Measurements from ENCODE around the gene RBM4.

RBM4 gene

GRCh38 chr11:66665369-66665768 is 26.9 kb downstream of the RBM4 start:
- H4K20me1 ChIP-seq (ENCODE audit: insufficient read depth, low read length), result peaks cover 33% of the 10 kb centered on the region
- H3K9me3 ChIP-seq (ENCODE audit: insufficient read depth, low read length, severe bottlenecking), result no peaks in the 10 kb centered on the region
- peaks cover 87% of the 10 kb centered on the region for H3K79me2 ChIP-seq (ENCODE audit: insufficient read depth, low read length)
- no peak overlapping the region for H3K9ac ChIP-seq (ENCODE audit: low read depth, low read length)
- DNase-seq, result no peak
- no peak overlapping the region for H3K4me2 ChIP-seq (ENCODE audit: insufficient read depth, low read length)
- H3K36me3 ChIP-seq (ENCODE audit: insufficient read depth, low read length), result peaks cover 89% of the 10 kb centered on the region
- H3K4me3 ChIP-seq (ENCODE audit: low read depth in 1 of 2, low read length in 2 of 2), result no peak overlapping the region
- ATAC-seq (ENCODE audit: insufficient read depth, low read depth), result no peak
- H3K27me3 ChIP-seq (ENCODE audit: insufficient read depth, low read length, poor library complexity), result no peaks in the 10 kb centered on the region
- no peaks in the 10 kb centered on the region for H3K4me1 ChIP-seq (ENCODE audit: insufficient read depth, low read length)
- H3K27ac ChIP-seq (ENCODE audit: low read length), result no peak overlapping the region
- TF ChIP-seq, protein P1, sequence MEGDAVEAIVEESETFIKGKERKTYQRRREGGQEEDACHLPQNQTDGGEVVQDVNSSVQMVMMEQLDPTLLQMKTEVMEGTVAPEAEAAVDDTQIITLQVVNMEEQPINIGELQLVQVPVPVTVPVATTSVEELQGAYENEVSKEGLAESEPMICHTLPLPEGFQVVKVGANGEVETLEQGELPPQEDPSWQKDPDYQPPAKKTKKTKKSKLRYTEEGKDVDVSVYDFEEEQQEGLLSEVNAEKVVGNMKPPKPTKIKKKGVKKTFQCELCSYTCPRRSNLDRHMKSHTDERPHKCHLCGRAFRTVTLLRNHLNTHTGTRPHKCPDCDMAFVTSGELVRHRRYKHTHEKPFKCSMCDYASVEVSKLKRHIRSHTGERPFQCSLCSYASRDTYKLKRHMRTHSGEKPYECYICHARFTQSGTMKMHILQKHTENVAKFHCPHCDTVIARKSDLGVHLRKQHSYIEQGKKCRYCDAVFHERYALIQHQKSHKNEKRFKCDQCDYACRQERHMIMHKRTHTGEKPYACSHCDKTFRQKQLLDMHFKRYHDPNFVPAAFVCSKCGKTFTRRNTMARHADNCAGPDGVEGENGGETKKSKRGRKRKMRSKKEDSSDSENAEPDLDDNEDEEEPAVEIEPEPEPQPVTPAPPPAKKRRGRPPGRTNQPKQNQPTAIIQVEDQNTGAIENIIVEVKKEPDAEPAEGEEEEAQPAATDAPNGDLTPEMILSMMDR (IDR thresholded peaks at IDR 0.05; ENCODE audit: borderline replicate concordance, extremely low read depth, low read length, poor library complexity, severe bottlenecking), result no peak
- TF ChIP-seq EZH2 (IDR thresholded peaks at IDR 0.05; ENCODE audit: borderline replicate concordance, low read depth, low read length, severe bottlenecking), result no peak
- no peak overlapping the region for H2AFZ ChIP-seq (ENCODE audit: low read depth, low read length)

DNA sequence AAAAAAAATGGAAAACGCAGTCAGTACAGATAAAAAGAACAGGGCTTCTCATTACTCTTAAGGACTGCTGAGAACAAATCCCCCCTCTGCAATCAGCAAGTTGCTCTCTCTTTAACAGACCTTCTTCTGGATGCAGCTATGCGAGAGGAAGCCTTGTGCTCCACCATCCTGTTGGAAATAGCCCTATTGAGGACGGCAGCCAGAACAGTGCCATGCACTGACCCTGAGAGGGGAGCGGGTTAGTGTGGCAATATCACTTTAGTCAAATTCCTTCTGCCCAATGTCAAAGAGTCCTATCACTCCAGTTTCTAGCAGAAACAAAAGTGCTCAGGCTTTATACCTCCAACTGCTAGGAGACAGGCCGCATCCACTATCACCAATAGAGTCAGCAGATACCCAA is 32.3 kb downstream of the RBM4 start:
- Histone ChIP-seq H3K4me3 (ENCODE audit: low read depth in 1 of 2, low read length in 2 of 2) (no peak overlapping the region), H3K27me3 (ENCODE audit: insufficient read depth, low read length, poor library complexity) (no peaks in the 10 kb centered on the region), H3K4me1 (ENCODE audit: insufficient read depth, low read length) (peaks cover 22% of the 10 kb centered on the region), H3K79me2 (ENCODE audit: insufficient read depth, low read length) (peaks cover 94% of the 10 kb centered on the region), H3K27ac (ENCODE audit: low read length) (no peak overlapping the region), H4K20me1 (ENCODE audit: insufficient read depth, low read length) (peaks cover 33% of the 10 kb centered on the region), H3K36me3 (ENCODE audit: insufficient read depth, low read length) (peaks cover 58% of the 10 kb centered on the region), H3K4me2 (ENCODE audit: insufficient read depth, low read length) (no peak overlapping the region), H3K9me3 (ENCODE audit: insufficient read depth, low read length, severe bottlenecking) (no peaks in the 10 kb centered on the region), H3K9ac (ENCODE audit: low read depth, low read length) (no peak overlapping the region), H2AFZ (ENCODE audit: low read depth, low read length) (no peak overlapping the region)
- TF ChIP-seq, protein P1 (IDR thresholded peaks at IDR 0.05; ENCODE audit: borderline replicate concordance, extremely low read depth, low read length, poor library complexity, severe bottlenecking), result no peak
- TF ChIP-seq EZH2 (IDR thresholded peaks at IDR 0.05; ENCODE audit: borderline replicate concordance, low read depth, low read length, severe bottlenecking), result no peak
- ATAC-seq (ENCODE audit: insufficient read depth, low read depth), result no peak
- DNase-seq, result no peak

DNA sequence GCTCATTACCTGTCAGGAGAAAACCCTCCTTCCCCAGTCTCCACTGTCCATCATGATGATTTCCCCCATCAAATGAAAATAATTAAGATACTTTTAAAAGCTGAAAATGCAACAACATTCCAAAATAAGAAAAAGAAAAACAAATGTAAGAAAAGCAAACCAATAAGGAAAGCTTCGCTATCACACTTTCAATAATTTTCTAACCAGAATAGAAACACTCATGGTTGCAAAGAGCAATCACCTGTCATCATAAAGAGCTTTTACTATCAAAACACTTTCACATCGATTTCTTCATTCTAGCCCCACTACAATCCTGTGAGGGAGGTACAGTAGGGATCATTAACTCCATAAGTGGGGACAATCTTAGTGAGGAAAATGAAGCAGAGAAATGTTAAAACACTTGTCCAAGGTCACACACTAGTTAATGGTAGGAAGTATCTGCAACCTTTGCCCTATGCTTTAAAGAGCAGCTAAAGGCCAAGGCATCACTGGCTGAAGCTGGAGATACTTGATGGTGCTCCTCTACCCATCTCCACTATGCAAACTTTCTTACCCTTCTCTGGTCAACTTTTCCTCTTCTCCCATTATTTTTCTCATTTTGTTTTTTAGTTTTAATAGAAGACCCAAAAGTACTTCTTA is 36.6 kb downstream of the RBM4 start:
- peaks cover 67% of the 10 kb centered on the region for H3K79me2 ChIP-seq (ENCODE audit: insufficient read depth, low read length)

More for the DNA sequence above, 36.6 kb downstream of the RBM4 start:
- Histone ChIP-seq H3K4me3 (ENCODE audit: low read depth in 1 of 2, low read length in 2 of 2) (peak overlapping the region in 1 of 2 experiments; percentile 64; a peak in 1 of 4 replicates), H2AFZ (ENCODE audit: low read depth, low read length) (no peak overlapping the region), H3K36me3 (ENCODE audit: insufficient read depth, low read length) (peaks cover 24% of the 10 kb centered on the region), H3K4me2 (ENCODE audit: insufficient read depth, low read length) (peak overlapping the region; percentile 77), H3K27me3 (ENCODE audit: insufficient read depth, low read length, poor library complexity) (no peaks in the 10 kb centered on the region), H3K27ac (ENCODE audit: low read length) (no peak overlapping the region), H3K4me1 (ENCODE audit: insufficient read depth, low read length) (peaks cover 50% of the 10 kb centered on the region), H3K9ac (ENCODE audit: low read depth, low read length) (peak overlapping the region; percentile 63; the same call in 1 of the 2 replicates), H4K20me1 (ENCODE audit: insufficient read depth, low read length) (peaks cover 19% of the 10 kb centered on the region; the same call in 1 of the 2 replicates), H3K9me3 (ENCODE audit: insufficient read depth, low read length, severe bottlenecking) (no peaks in the 10 kb centered on the region)
- TF ChIP-seq EZH2 (IDR thresholded peaks at IDR 0.05; ENCODE audit: borderline replicate concordance, low read depth, low read length, severe bottlenecking), result no peak
- TF ChIP-seq, protein P1 (IDR thresholded peaks at IDR 0.05; ENCODE audit: borderline replicate concordance, extremely low read depth, low read length, poor library complexity, severe bottlenecking), result no peak
- DNase-seq, result no peak
- no peak for ATAC-seq (ENCODE audit: insufficient read depth, low read depth)

Measured in DND-41 (cell line).